DND-41 (cell line): Measurements from ENCODE around the gene XXYLT1.

ENCODE experiments used
- EZH2 ChIP-seq: IDR thresholded peaks from 3 replicates; pipeline ENCODE4 v1.6.1; 2012; ENCODE audit warnings: borderline replicate concordance, low read depth, mild to moderate bottlenecking, moderate library complexity, low read length, inconsistent platforms; ENCODE audit not compliant: severe bottlenecking
- TF ChIP-seq, protein P1 (sequence below): IDR thresholded peaks from 2 replicates; pipeline ENCODE4 v1.5.1; 2012; ENCODE audit warnings: borderline replicate concordance, low read length, moderate library complexity, mild to moderate bottlenecking; ENCODE audit not compliant: poor library complexity, severe bottlenecking; ENCODE audit errors: extremely low read depth

DNA sequence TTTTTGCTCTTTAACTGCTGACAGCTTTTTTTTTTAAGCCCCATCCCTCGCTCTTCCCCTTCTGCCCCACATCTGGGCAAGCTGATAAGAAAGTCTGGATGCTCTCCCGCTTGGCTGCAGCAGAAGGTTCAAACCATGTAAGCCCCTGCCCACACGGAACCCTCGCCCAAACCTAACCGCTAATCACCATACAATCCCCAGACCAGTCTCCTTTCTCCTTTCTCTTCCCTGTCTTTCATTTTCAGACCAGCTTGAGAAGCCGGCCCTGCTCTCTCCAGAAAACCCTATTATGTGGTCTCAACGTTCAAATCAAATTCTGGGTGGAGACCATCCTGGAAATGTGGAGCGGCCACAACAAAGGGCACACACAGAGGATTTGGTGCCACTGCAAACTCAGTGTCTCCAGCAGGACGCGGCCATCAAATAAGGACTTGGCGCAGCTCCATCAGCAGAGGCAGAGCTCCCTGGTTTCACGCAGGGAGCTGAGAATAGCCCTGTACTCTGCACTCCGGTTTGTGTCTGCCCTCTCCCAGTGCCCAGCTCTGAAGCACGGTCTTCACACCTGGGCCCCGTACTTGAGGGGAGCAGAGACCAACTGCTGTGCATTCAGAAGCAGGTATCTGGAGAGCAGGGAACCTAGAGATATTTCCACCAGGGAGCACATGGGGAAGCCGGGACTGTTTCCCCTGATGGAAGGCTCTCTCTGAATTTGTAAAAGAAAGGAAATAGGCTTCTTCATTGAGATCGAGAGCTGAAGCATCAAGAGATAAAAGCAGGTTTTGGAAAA lies 92.6 kb downstream of the XXYLT1 start:
- TF ChIP-seq EZH2, result no peak
- TF ChIP-seq, protein P1, sequence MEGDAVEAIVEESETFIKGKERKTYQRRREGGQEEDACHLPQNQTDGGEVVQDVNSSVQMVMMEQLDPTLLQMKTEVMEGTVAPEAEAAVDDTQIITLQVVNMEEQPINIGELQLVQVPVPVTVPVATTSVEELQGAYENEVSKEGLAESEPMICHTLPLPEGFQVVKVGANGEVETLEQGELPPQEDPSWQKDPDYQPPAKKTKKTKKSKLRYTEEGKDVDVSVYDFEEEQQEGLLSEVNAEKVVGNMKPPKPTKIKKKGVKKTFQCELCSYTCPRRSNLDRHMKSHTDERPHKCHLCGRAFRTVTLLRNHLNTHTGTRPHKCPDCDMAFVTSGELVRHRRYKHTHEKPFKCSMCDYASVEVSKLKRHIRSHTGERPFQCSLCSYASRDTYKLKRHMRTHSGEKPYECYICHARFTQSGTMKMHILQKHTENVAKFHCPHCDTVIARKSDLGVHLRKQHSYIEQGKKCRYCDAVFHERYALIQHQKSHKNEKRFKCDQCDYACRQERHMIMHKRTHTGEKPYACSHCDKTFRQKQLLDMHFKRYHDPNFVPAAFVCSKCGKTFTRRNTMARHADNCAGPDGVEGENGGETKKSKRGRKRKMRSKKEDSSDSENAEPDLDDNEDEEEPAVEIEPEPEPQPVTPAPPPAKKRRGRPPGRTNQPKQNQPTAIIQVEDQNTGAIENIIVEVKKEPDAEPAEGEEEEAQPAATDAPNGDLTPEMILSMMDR, result no peak
